Cardiac fibroblast (primary cell): ENCODE data around the gene ALPI.

Experiments
- DNase-seq, 2 donors: peaks; one replicate each; pipeline versions ENCODE4 v3.0.0 to v3.0.0-alpha.2; 2010; ENCODE audit warnings: low read depth in 2 of 2
- H3K4me3 ChIP-seq, 2 donors: replicated peaks in 1 of 2; 1 replicate in 1 of 2; 2 replicates in 1 of 2; pipeline ENCODE4 v1.5.1; 2011; ENCODE audit warnings: low read depth in 2 of 2, low read length in 2 of 2, mild to moderate bottlenecking in 2 of 2, moderate library complexity in 1 of 2
- TF ChIP-seq, protein P1 (sequence below): IDR thresholded peaks from one replicate; pipeline ENCODE4 v1.5.1; 2011; ENCODE audit warnings: low read depth, mild to moderate bottlenecking, low read length, inconsistent platforms

ALPI gene

DNA sequence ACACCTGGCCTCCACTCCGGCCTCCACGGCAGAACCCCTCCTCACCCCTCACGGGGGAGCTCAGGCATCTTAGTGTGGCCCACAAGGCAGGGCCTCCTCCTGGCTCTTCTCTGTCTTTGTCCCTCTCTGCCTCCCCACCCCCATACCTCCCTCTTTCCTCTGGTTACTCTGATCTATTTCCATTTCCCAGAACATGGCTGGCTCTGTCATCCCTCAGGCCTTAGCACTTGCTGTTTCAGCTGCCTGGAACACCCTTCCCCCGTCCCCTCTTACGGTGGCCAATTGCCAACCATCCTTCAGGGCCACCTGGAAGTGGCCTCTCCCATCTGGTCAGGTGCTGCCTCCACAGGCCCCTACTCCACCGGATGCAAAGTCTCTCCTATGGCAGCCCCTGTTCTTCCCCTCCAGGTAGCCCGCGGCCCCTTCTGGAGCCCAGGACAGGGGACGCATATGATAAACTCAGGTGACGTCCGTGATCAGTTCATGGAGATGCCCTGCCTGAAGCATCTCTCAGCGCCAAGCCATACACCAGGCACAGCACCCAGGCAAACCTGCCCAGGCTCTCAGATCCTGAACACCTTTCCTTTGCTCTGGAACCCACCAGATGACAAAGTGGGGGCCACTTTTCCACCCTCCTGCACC is 35.3 kb downstream of the ALPI start:
- TF ChIP-seq, protein P1, sequence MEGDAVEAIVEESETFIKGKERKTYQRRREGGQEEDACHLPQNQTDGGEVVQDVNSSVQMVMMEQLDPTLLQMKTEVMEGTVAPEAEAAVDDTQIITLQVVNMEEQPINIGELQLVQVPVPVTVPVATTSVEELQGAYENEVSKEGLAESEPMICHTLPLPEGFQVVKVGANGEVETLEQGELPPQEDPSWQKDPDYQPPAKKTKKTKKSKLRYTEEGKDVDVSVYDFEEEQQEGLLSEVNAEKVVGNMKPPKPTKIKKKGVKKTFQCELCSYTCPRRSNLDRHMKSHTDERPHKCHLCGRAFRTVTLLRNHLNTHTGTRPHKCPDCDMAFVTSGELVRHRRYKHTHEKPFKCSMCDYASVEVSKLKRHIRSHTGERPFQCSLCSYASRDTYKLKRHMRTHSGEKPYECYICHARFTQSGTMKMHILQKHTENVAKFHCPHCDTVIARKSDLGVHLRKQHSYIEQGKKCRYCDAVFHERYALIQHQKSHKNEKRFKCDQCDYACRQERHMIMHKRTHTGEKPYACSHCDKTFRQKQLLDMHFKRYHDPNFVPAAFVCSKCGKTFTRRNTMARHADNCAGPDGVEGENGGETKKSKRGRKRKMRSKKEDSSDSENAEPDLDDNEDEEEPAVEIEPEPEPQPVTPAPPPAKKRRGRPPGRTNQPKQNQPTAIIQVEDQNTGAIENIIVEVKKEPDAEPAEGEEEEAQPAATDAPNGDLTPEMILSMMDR, result no peak
- no peak for DNase-seq
- no peak overlapping the region for H3K4me3 ChIP-seq

DNA sequence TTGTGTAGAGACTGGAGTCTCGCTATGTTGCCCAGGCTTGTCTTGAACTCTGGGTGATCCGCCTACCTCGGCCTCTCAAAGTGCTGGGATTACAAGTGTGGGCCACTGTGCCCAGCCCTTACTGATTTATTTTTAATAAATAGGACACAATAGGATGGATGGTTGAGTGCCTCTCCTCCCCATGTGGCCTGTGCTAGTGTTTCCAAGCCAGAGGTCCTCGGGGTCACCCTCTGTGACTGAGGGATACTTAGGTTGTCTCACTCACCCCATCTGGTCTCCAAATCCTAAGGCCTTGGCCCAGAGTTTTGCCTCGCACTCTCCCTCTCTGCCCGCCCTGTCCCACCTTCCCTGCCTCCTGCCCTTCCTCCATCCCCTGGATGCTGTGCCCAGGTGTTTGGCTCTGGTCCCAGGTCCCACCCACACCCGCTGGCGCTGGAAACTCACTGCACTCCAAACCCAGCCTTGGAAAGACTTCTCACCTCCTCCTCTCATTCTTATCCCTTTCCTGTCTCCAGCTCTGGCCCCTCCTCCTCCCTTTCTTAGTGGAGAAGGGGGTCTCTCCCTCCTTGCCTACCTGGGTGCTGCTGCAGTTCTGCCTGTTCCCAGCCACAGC is 36.4 kb downstream of the ALPI start:
- no peak for DNase-seq
- TF ChIP-seq, protein P1, result no peak
- no peak overlapping the region for H3K4me3 ChIP-seq

DNA sequence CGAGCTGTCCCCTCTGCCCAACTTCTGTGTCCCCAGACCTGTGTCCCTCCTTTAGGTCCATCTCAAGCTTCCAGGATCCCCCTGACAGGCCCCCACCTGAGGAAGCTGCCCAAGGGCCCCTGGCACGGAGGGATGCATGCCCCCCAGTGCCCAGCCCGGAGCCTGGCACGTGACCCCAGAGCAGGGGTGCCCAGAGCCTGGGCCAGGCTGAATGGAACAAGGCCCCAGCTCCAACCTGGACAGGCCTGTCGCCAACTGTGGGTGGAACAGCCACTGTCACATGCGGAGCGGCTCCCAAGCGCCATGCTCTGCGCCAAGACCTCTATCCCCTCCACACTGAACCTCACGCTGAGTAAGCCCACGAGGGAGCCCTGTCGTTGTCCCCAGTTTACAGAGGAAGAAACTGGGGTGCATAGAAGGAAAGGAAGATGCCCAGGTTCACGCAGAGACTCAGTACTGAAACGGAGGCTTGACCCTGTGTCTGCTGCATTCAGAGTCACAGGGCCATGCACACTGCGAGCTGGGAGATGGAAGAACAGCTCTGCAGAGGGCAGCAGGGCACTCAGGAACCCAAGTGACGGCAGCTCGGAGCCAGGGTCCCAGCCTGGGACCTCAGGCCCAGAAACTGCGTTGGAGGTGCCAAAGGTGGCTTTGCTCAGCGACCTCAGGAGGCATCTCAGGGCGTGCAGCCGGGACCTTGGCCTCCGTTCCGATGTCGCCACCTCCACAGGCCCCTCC is 37.2 kb downstream of the ALPI start:
- no peak overlapping the region for H3K4me3 ChIP-seq
- DNase-seq, result no peak
- TF ChIP-seq, protein P1, result no peak

DNA sequence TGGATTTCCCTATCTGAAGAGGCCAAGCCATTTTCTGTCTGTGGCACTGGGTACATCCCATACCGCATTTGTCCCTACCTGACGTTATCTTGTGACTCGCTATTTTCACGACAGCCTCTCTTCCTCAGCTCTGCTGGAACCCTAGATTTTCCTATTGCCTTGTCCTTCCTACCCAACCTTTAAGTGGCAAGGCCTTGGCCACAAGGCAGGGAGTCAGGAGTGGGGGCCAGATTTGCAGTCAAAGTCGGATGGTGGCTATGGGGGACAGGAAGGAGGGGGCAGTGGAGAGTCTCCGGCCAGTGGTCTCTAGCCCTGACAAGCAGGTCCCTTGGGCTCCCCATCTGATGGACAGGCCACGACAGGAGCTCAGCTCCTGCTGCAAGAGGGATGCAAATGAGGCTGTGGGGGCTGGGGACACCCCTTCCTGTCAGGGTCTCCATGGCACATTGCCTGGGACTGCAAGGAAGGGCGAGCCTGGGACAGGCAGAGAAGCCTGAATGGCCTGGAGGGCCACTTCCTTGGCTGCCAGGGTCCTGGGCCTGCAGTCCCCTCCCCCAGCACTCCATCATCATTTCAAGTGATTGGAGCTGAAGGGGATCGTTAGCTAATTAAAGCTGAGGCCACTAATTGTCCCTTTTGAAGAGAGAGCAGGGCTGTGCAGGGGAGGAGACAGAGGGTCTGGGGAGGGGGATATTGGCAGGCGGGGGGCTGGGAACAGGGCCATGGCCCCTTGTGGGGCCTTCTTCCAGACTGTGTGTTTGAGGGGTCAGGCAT is 37.9 kb downstream of the ALPI start:
- DNase-seq, result no peak
- H3K4me3 ChIP-seq, result no peak overlapping the region
- TF ChIP-seq, protein P1, result no peak

DNA sequence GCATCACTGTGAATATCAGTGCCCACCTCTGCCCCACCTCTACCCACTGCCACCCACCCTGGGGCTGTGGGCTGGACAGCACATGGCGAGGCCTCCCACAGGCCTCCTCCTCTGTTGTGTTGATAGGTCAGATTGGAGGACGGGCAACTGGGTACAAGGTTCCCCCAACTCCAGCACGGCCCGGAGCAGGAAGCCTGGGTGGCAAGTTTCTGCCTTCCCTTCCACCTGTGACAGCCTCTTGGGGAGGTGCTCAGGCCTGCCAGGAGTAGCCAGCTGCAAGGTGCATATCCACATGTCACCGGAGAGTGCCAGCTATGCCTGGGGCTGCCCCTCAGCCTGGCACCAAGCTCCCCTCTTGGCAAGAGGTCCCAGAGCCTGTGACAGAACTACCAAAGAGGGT is 38.6 kb downstream of the ALPI start:
- TF ChIP-seq, protein P1, result no peak
- H3K4me3 ChIP-seq, result no peak overlapping the region
- DNase-seq, result no peak

DNA sequence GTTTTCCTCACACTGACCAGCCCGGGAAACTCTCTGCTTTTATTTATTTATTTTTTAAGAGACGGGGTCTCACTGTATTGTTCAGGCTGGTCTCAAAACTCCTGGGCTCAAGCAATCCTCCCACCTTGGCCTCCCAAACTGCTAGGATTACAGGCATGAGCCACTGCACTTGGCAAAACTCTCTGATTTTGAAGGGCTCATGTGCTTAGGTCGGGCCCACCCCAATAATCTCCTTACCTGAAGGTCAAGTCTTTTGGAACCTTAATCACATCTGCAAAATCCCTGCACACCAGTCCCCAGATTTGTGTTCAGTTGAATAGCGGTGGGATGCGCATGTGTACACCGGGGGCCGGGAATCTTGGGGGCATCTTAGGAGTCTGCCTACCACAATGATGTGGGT is 39.3 kb downstream of the ALPI start:
- no peak for DNase-seq
- no peak overlapping the region for H3K4me3 ChIP-seq
- TF ChIP-seq, protein P1, result no peak
